Measurements from ENCODE around the gene SEMA3D. TPM values are rescaled to one million over a fixed set of nuclear protein-coding genes. Genes with fewer than 3 reads are reported as not detected.

Gene SEMA3D
- total RNA-seq, 2 experiments from 2014 or later = not detected

DNA sequence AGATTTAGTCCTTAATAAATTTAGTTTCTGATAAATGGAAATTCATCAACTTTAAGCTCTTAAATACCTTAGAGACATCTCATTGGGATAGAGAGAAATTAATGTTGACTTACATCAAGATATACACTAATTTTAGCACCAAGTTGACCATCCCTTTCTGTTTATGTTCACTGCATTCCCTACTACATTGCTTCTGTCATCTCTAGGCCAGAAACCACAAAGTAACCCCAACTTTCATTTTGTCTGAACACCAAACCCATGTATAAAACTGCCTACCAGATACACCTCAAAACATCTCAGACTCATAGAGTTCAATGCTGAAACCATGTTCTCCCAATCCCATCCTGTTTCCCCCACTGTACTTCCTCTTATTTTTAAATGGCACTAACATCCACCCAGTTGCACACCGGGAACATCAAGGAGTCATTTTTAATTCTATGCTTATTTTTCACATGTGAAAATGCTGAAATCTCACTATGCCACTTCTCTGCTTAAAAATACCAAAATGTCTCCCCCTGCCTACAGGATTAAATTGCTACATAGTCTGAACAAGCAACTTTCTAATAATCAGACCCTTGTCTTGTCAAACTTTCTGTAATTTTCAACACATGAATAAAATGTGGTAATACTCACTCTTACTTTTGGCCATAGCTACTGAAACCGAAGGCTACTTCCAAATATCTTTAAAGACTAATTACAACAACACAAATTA, 201.6 kb downstream of the SEMA3D start:
- H3K4me3 Mint-ChIP-seq = no peak overlapping the region
- intact Hi-C loops (cut with micrococcal nuclease) = no loop called here
- no peak for DNase-seq
- no peaks in the 10 kb centered on the region for H3K4me1 Mint-ChIP-seq (ENCODE audit: low read depth)
- H3K36me3 Mint-ChIP-seq (ENCODE audit: low read depth) = no peaks in the 10 kb centered on the region
- CTCF ChIA-PET = interaction anchor here (0.5 kb wide), 1 partner anchor 238 kb away, joined by 5 read pairs; no protein-coding TSS in a partner anchor
- H3K27me3 Mint-ChIP-seq (ENCODE audit: low read depth) = no peaks in the 10 kb centered on the region
- H3K27ac Mint-ChIP-seq = no peak overlapping the region
- H3K9me3 Mint-ChIP-seq = no peaks in the 10 kb centered on the region

GRCh38 chr7:84982199-84982598, 204.7 kb downstream of the SEMA3D start:
- intact Hi-C loops (cut with micrococcal nuclease) = no loop called here
- Mint-ChIP-seq H3K4me3 (no peak overlapping the region), H3K4me1 (ENCODE audit: low read depth) (no peaks in the 10 kb centered on the region), H3K9me3 (no peaks in the 10 kb centered on the region), H3K27ac (no peak overlapping the region), H3K36me3 (ENCODE audit: low read depth) (no peaks in the 10 kb centered on the region), H3K27me3 (ENCODE audit: low read depth) (no peaks in the 10 kb centered on the region)
- no peak for DNase-seq
- CTCF ChIA-PET = no interaction called here

GRCh38 chr7:84981055-84981976, 205.5 kb downstream of the SEMA3D start:
- CTCF ChIA-PET = interaction anchor here (0.6 to 0.9 kb wide), 2 partner anchors 30 to 430 kb away, joined by 3 to 8 read pairs; no protein-coding TSS in a partner anchor
- DNase-seq = no peak
- no peak overlapping the region for H3K27ac Mint-ChIP-seq
- intact Hi-C loops (cut with micrococcal nuclease) = no loop called here
- H3K4me1 Mint-ChIP-seq (ENCODE audit: low read depth) = no peaks in the 10 kb centered on the region
- no peaks in the 10 kb centered on the region for H3K9me3 Mint-ChIP-seq
- H3K36me3 Mint-ChIP-seq (ENCODE audit: low read depth) = no peaks in the 10 kb centered on the region
- H3K27me3 Mint-ChIP-seq (ENCODE audit: low read depth) = no peaks in the 10 kb centered on the region
- no peak overlapping the region for H3K4me3 Mint-ChIP-seq

DNA sequence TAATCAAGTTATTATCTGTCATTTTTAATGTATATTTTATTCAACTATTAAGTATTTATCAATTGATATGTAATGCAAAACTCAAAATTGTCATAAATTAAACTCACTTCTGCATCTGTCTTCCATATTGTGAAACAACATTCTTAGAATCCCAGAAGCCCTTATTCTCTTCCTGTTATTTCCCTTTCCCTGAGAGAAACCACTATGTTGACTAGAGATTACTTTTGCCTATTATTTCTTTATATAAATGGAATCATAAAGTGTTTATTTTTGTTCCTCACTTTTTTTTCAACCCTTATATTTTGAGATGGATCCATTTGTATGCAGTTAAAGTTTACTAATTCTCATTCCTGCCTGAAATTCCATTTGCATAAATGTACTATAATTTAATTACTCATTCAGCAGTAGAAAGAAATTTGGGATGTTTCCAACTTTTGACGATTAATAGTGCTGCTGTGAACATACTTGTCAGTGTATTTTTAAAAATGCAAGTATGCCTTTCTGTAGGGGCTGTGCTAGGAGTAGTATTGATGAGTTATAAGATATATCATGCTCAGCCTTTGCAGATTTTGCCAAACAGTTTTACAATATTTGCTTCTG, 211.2 kb downstream of the SEMA3D start:
- Mint-ChIP-seq H3K27ac (no peak overlapping the region), H3K4me3 (no peak overlapping the region), H3K4me1 (ENCODE audit: low read depth) (no peaks in the 10 kb centered on the region), H3K36me3 (ENCODE audit: low read depth) (no peaks in the 10 kb centered on the region), H3K9me3 (no peaks in the 10 kb centered on the region), H3K27me3 (ENCODE audit: low read depth) (no peaks in the 10 kb centered on the region)
- intact Hi-C loops (cut with micrococcal nuclease) = no loop called here
- DNase-seq = no peak
- CTCF ChIA-PET = no interaction called here

- Mint-ChIP-seq H3K4me3 (no peak overlapping the region), H3K9me3 (no peaks in the 10 kb centered on the region), H3K4me1 (ENCODE audit: low read depth) (no peaks in the 10 kb centered on the region), H3K27me3 (ENCODE audit: low read depth) (no peaks in the 10 kb centered on the region), H3K27ac (no peak overlapping the region), H3K36me3 (ENCODE audit: low read depth) (no peaks in the 10 kb centered on the region)
- CTCF ChIA-PET = no interaction called here
- intact Hi-C loops (cut with micrococcal nuclease) = no loop called here
- no peak for DNase-seq
These were observed 215.5 kb downstream of the SEMA3D start for GRCh38 chr7:84971360-84971759.

- CTCF ChIA-PET = no interaction called here
- H3K27ac Mint-ChIP-seq = no peak overlapping the region
- H3K36me3 Mint-ChIP-seq (ENCODE audit: low read depth) = no peaks in the 10 kb centered on the region
- H3K4me3 Mint-ChIP-seq = no peak overlapping the region
- intact Hi-C loops (cut with micrococcal nuclease) = no loop called here
- H3K9me3 Mint-ChIP-seq = no peaks in the 10 kb centered on the region
- no peaks in the 10 kb centered on the region for H3K27me3 Mint-ChIP-seq (ENCODE audit: low read depth)
- no peak for DNase-seq
- H3K4me1 Mint-ChIP-seq (ENCODE audit: low read depth) = no peaks in the 10 kb centered on the region
These were observed 216.2 kb downstream of the SEMA3D start for GRCh38 chr7:84970670-84971069.

DNA sequence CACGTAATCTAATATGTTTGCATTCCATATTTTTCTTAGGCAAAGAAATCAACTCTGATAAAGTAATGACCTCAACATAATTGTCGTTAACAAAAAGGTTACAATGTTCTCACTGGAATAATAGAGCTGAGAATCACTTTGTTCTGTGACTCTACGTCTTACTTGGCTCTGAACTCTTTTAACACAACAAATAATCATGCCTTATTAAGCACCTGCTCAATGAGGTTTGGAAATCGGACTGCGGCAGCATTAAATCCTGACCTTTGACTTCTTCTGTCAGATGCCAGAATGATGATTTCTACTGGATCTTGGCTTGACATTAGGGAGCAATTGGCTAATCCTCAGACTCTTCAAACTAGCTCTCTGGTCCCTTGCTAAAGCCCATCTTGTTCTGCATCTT, 233.6 kb downstream of the SEMA3D start:
- Mint-ChIP-seq H3K4me3 (no peak overlapping the region), H3K27me3 (ENCODE audit: low read depth) (peaks cover 7% of the 10 kb centered on the region), H3K4me1 (ENCODE audit: low read depth) (no peaks in the 10 kb centered on the region), H3K9me3 (peaks cover 4% of the 10 kb centered on the region), H3K27ac (no peak overlapping the region), H3K36me3 (ENCODE audit: low read depth) (no peaks in the 10 kb centered on the region)
- intact Hi-C loops (cut with micrococcal nuclease) = no loop called here
- CTCF ChIA-PET = no interaction called here
- DNase-seq = no peak

DNA sequence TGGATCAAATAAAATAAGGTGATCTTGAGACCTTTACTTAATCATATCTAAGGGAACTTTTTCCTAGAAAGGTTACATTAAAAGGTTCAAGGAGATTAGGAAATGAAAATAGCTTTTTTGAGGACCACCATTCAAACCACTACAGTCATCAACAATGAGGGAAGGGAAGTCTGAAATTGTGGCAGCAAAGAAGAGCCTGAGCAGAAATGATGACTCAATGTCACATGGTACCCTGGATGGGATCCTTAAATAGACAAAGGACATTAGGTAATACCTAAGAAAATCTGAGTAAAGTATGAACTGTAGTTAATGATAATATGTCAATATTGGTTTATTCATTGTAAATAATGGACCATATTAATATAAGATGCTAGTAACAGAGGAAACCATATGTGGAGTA, 236.0 kb downstream of the SEMA3D start:
- no peak for DNase-seq
- H3K4me3 Mint-ChIP-seq = no peak overlapping the region
- intact Hi-C loops (cut with micrococcal nuclease) = no loop called here
- CTCF ChIA-PET = interaction anchor here (1.4 kb wide), 1 partner anchor 30 kb away, joined by 3 read pairs; no protein-coding TSS in a partner anchor
- no peak overlapping the region for H3K27ac Mint-ChIP-seq
- H3K27me3 Mint-ChIP-seq (ENCODE audit: low read depth) = peaks cover 10% of the 10 kb centered on the region
- peaks cover 4% of the 10 kb centered on the region for H3K9me3 Mint-ChIP-seq
- no peaks in the 10 kb centered on the region for H3K4me1 Mint-ChIP-seq (ENCODE audit: low read depth)
- H3K36me3 Mint-ChIP-seq (ENCODE audit: low read depth) = no peaks in the 10 kb centered on the region

- intact Hi-C loops (cut with micrococcal nuclease) = no loop called here
- H3K36me3 Mint-ChIP-seq (ENCODE audit: low read depth) = no peaks in the 10 kb centered on the region
- no peak overlapping the region for H3K27ac Mint-ChIP-seq
- H3K4me1 Mint-ChIP-seq (ENCODE audit: low read depth) = no peaks in the 10 kb centered on the region
- no peak for DNase-seq
- H3K9me3 Mint-ChIP-seq = no peaks in the 10 kb centered on the region
- no peak overlapping the region for H3K4me3 Mint-ChIP-seq
- CTCF ChIA-PET = no interaction called here
- H3K27me3 Mint-ChIP-seq (ENCODE audit: low read depth) = peaks cover 5% of the 10 kb centered on the region
These were observed 237.4 kb downstream of the SEMA3D start for GRCh38 chr7:84949501-84949900.

DNA sequence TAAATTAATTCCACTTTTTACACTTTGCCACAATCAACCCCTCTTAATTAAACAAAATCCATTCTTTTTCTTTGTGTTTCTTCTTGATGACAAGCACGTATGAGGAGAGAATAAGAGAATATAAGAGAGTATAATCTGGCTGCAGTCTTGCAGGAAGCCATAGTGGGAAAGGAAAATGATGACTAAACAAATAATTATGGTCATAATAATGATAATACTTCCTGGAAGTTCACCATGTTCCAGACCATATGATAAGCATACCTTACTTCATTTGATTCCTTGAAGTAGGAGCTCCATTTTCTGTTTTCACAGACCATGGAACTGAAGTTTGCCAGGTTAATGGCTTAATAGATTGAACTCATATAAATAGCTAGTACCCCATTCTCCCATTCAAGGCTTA, 237.8 kb downstream of the SEMA3D start:
- Mint-ChIP-seq H3K36me3 (ENCODE audit: low read depth) (no peaks in the 10 kb centered on the region), H3K9me3 (no peaks in the 10 kb centered on the region), H3K27ac (no peak overlapping the region), H3K27me3 (ENCODE audit: low read depth) (peaks cover 2% of the 10 kb centered on the region), H3K4me3 (no peak overlapping the region), H3K4me1 (ENCODE audit: low read depth) (no peaks in the 10 kb centered on the region)
- CTCF ChIA-PET = no interaction called here
- DNase-seq = no peak
- intact Hi-C loops (cut with micrococcal nuclease) = no loop called here

DNA sequence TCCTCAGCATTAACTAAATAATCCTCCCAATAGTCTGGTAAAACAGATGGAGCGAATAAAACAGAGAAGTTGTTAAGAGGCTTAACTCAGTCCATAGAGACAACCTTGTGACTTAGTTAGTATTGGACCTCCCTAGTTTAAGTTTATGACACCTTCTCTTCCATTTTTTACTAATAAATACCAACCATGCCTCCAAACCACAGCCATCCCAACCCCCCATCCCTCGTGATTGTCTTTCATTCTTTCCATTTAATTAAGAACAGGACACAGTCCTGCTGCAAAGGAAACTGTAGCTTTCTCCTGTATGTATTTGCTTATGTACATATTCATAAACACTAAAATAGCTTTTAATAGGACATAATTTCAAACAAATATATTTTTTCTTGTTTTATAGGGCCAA, 238.2 kb downstream of the SEMA3D start:
- no peaks in the 10 kb centered on the region for H3K4me1 Mint-ChIP-seq (ENCODE audit: low read depth)
- H3K9me3 Mint-ChIP-seq = no peaks in the 10 kb centered on the region
- peaks cover 2% of the 10 kb centered on the region for H3K27me3 Mint-ChIP-seq (ENCODE audit: low read depth)
- no peak overlapping the region for H3K27ac Mint-ChIP-seq
- no peak overlapping the region for H3K4me3 Mint-ChIP-seq
- no peaks in the 10 kb centered on the region for H3K36me3 Mint-ChIP-seq (ENCODE audit: low read depth)
- CTCF ChIA-PET = no interaction called here
- intact Hi-C loops (cut with micrococcal nuclease) = no loop called here
- no peak for DNase-seq

GRCh38 chr7:84946549-84946948, 240.3 kb downstream of the SEMA3D start:
- no peak for DNase-seq
- Mint-ChIP-seq H3K27me3 (ENCODE audit: low read depth) (peaks cover 2% of the 10 kb centered on the region), H3K27ac (no peak overlapping the region), H3K36me3 (ENCODE audit: low read depth) (no peaks in the 10 kb centered on the region), H3K4me1 (ENCODE audit: low read depth) (no peaks in the 10 kb centered on the region), H3K4me3 (no peak overlapping the region), H3K9me3 (no peaks in the 10 kb centered on the region)
- intact Hi-C loops (cut with micrococcal nuclease) = no loop called here
- CTCF ChIA-PET = no interaction called here
